KOPT-K1 (cell line): Measurements from ENCODE around the gene WIPI1.

Experiments used
- H3K27ac ChIP-seq: fragments of 200-600 bp; sonication (generic); 2 replicates; pipeline ENCODE4 v1.5.1; 2016; ENCODE audit warnings: antibody characterized with exemption, mild to moderate bottlenecking, low read depth, low read length; ENCODE audit not compliant: poor library complexity, severe bottlenecking
- H3K36me3 ChIP-seq: fragments of 200-600 bp; sonication (generic); 2 replicates; pipeline ENCODE4 v1.5.1; 2017; ENCODE audit warnings: antibody characterized with exemption, mild to moderate bottlenecking, low read length, moderate library complexity; ENCODE audit not compliant: insufficient read depth
- H3K9me3 ChIP-seq: fragments of 200-600 bp; sonication (generic); 2 replicates; pipeline ENCODE4 v1.5.1; 2017; ENCODE audit warnings: antibody characterized with exemption, low read length, mild to moderate bottlenecking; ENCODE audit not compliant: insufficient read depth, poor library complexity, severe bottlenecking

Gene WIPI1

DNA sequence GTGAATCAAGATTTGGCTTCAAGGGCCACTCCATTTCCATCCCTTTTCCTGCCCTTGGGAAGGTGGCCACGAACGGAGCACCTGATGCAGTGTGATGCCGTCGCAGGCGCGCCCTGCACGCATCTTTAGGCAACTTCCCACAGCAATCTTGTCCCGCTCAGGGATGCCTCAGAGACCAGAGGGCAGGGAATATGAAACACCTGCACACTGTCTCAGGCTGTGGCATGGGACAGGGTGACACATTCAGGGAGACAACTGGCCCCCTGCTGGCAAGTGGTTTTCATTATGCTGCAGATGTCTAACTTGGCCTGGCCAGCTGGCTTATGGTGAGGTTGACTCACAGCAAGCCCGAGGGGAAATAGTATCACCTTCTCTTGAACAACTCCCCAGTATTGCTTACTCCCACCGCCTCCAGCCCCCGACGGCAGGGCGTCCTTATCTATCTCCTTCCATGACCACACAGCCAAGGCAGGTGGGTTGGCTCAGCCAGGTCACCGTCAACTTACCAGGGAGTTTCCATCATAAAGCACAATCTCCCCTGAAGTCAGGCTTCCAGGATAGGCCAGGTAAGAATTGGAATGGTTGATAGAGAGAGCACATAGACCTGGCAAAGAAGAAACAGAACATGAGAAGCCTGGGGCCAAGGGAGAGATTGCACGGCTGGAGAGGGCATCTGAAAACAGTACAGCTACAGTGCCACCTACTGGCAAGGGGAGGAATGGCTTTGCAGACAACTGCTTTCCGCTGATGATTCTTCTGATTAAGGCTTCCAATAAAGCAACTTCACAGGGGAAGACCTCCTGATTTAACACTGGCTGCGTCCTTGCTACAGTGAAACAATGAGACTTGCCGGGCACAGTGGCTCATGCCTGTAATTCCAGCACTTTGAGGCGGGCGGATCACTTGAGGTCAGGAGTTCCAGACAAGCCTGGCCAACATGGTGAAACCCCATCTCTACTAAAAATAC is 21.1 kb downstream of the WIPI1 start:
- peak overlapping the region; percentile 75 for H3K27ac ChIP-seq
- no peaks in the 10 kb centered on the region for H3K36me3 ChIP-seq
- H3K9me3 ChIP-seq: no peaks in the 10 kb centered on the region

DNA sequence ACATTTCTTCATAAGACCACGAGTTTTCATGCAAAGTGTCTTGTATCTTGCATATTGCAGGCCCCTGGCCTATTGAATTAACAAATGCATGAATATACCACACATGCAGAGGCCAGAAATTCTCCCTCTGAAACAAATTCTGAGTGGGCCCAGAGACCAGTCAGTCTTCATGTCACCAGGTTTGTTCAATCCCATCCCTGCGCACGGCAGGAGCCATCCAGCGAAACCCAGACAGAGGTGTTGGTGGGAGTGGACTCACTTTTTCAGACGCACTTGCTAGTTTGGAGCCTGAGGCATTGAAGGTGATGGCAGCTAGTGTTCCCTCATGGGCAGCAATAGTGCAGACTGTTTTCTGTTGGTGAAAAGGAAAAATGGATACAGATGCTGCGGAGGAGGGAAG is 21.9 kb downstream of the WIPI1 start:
- Histone ChIP-seq H3K9me3 (no peaks in the 10 kb centered on the region), H3K36me3 (no peaks in the 10 kb centered on the region), H3K27ac (peak overlapping the region; percentile 75)

DNA sequence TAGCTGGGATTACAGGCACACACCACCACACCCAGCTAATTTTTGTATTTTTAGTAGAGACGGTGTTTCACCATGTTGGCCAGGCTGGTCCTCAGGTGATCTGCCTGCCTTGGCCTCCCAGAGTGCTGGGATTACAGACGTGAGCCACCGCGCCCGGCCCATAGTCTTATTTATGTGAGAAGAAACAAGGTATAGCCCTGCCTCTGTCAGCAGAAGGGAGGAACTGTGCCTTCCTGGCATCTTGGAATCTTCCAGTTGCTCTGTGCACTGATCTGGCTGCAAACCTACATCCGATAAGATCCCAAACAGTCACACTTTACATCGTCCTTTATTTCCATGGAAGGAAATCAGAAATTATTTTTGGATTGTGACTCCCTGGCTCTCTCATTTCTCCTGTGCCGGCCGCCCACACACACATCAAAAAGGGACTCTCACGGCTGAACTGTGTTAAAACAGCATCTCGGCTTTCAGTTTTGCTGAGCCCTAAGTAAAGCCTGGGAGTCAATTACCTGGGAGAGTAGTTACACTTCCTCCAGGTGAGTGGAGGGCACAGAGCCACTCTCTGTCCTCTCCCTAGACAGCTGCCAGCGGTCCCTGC is 23.3 kb downstream of the WIPI1 start:
- Histone ChIP-seq H3K27ac (no peak overlapping the region), H3K36me3 (no peaks in the 10 kb centered on the region), H3K9me3 (no peaks in the 10 kb centered on the region)

- Histone ChIP-seq H3K27ac (no peak overlapping the region), H3K36me3 (no peaks in the 10 kb centered on the region), H3K9me3 (no peaks in the 10 kb centered on the region)
These were observed 24.1 kb downstream of the WIPI1 start for GRCh38 chr17:68433211-68433610.

- Histone ChIP-seq H3K36me3 (no peaks in the 10 kb centered on the region), H3K27ac (no peak overlapping the region)
These were observed 25.0 kb downstream of the WIPI1 start for GRCh38 chr17:68432086-68432864.

DNA sequence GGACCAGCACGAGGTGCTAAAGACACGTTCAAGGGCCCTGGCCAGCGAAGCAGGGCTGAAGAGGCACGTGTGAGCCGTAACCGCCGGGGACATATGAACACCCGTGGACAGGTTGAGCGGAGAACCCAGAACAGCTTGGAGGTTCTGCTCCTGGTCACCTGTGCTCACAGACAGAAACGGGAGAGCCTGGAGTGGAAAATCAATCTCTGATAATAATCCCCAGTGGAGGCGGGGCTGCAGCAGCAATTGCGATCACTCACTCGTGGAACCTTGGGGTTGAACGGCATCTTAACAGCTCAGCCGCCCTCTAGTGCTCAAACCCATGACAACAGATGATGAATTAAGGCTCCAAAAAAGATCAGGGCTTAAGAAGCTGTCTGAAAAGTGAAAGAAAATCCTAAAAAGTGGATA is 25.6 kb downstream of the WIPI1 start:
- Histone ChIP-seq H3K9me3 (no peaks in the 10 kb centered on the region), H3K27ac (no peak overlapping the region), H3K36me3 (no peaks in the 10 kb centered on the region)

More at GRCh38 chr17:68432086-68432864, 25.0 kb downstream of the WIPI1 start:
- H3K9me3 ChIP-seq: no peaks in the 10 kb centered on the region

- H3K36me3 ChIP-seq: no peaks in the 10 kb centered on the region
- H3K27ac ChIP-seq: no peak overlapping the region
- no peaks in the 10 kb centered on the region for H3K9me3 ChIP-seq
These were observed 26.2 kb downstream of the WIPI1 start for GRCh38 chr17:68431045-68431608.

DNA sequence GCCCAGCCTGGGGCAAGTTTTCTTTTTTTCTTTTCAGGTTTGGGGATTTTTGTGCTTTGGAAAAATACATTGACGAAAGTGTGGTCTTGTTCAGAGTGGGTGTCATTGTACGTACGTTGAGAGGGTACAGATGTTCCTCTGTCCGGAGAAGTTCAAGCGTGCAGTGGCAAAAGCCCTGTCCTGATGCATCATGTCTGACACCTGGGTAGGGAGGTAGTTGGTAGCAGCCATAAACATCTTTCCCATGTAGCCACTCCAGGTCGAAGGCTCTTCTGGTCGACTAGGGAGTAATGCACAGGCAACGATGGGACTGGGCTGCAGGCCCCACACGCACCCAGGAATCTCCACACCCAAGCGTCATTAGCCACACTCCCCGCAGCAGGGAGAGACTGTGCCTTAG is 27.4 kb downstream of the WIPI1 start:
- Histone ChIP-seq H3K9me3 (no peaks in the 10 kb centered on the region), H3K36me3 (no peaks in the 10 kb centered on the region), H3K27ac (no peak overlapping the region)

- Histone ChIP-seq H3K36me3 (no peaks in the 10 kb centered on the region), H3K27ac (no peak overlapping the region), H3K9me3 (no peaks in the 10 kb centered on the region)
These were observed 28.7 kb downstream of the WIPI1 start for GRCh38 chr17:68428498-68429172.

DNA sequence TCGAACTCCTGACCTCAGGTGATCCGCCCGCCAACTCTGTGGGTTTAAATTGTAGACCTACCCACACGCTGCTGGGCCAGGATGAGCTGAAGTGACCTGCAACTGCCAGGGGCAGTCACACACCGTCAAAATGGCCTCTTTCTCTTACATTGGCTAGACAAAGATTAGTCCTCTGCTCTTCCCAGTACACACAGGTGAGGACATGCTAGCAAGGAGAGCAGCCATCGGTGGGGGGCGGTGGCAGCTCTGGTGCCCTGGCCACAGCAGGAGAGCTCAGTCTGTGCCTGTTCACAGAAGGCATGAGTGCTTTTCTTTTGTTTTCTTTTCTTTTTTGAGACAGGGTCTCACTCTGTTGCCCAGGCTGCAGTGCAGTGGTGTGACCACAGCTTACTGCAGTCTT is 29.7 kb downstream of the WIPI1 start:
- H3K27ac ChIP-seq: no peak overlapping the region
- no peaks in the 10 kb centered on the region for H3K9me3 ChIP-seq
- H3K36me3 ChIP-seq: no peaks in the 10 kb centered on the region

DNA sequence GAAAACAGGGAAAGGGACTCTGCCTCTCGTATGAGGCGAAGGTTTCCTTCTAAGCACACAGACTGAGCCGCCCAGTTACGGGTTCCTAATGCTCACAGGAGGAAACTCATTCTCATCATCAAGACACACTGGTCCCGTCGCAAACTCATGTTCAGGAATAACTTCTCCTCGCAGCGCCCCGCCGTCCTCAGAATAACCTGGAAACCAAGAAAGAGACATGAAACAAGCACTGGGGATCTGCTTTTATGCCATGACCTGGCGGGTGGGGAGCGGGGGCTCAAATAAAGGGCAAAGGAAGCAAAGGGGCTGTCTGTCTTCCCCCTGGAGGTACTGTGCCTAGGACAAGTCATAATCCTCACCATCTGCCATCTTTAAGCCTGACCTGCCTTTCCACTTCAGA is 31.3 kb downstream of the WIPI1 start:
- H3K9me3 ChIP-seq: no peaks in the 10 kb centered on the region
- no peaks in the 10 kb centered on the region for H3K36me3 ChIP-seq
- no peak overlapping the region for H3K27ac ChIP-seq

- H3K27ac ChIP-seq: no peak overlapping the region
- H3K36me3 ChIP-seq: no peaks in the 10 kb centered on the region
- no peaks in the 10 kb centered on the region for H3K9me3 ChIP-seq
These were observed 32.4 kb downstream of the WIPI1 start for GRCh38 chr17:68424861-68425260.

DNA sequence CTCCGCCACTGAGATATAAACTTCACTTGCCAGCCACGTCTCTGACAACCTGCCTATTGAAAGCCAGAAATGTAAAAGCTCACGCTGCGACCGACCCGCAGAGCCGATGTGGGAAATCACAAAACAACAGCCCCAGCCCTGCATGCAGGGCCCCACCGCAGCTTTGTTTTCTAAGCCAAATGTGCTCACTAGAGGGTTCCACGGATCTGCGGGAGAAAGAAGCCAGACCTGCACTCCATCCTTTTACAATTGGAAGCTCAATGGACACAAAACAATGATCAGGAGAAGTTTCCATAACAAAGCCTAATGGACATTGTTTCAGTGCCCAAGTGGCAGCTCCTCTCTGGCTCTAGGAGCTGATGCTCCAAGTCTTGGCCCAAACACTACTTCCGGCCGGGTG is 33.1 kb downstream of the WIPI1 start:
- no peaks in the 10 kb centered on the region for H3K9me3 ChIP-seq
- H3K36me3 ChIP-seq: no peaks in the 10 kb centered on the region

DNA sequence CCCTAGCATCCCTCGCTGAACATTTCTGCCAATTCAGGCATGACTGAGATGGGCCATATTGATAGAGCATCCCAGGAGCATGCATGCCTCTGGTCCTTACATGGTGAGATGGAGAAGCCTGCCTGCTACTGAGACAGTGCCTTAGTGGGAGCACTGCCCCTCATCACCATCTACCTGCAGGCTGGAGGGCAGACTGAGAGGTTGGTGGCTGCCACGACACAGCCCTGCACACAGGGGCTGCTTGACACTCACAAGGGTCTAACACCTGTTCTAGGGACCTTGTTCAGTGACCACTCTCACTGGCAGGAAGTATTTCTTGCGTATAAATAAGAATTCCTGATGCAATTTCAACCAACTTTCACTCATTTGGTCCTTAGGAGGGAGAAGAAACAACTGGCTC is 34.0 kb downstream of the WIPI1 start:
- H3K9me3 ChIP-seq: no peaks in the 10 kb centered on the region
- no peaks in the 10 kb centered on the region for H3K36me3 ChIP-seq
- no peak overlapping the region for H3K27ac ChIP-seq

More for the DNA sequence above, 33.1 kb downstream of the WIPI1 start:
- H3K27ac ChIP-seq: no peak overlapping the region
